Measurements from ENCODE around the gene CCT2. TPM values are rescaled to one million over a fixed set of nuclear protein-coding genes. Genes with fewer than 3 reads are reported as not detected.
"Not testable (repeated sequence)": the region's sequence is repeated elsewhere in the genome, so short reads cannot be mapped to it uniquely, and the experiment has no call there.

The CCT2 gene
- total RNA-seq, 1 donor from 2014 or later, result 77.3 TPM

GRCh38 chr12:69600804-69601203, 15.5 kb downstream of the CCT2 start:
- H3K27me3 ChIP-seq, result no peaks in the 10 kb centered on the region
- no peak overlapping the region for H3K27ac ChIP-seq
- no peak for DNase-seq (ENCODE audit: extremely low spot score in 2 of 2)
- H3K36me3 ChIP-seq, result peaks cover 0 to 60% of the 10 kb centered on the region in 2 donors
- TF ChIP-seq POLR2A (IDR thresholded peaks at IDR 0.05) (no peak), CTCF (IDR thresholded peaks at IDR 0.05) (no peak), POLR2AphosphoS5 (IDR thresholded peaks at IDR 0.05; ENCODE audit: insufficient read depth in 1 of 2, low read depth in 1 of 2) (no peak)
- intact Hi-C loops (cut with DNase I), result no loop called here
- no peaks in the 10 kb centered on the region for H3K4me1 ChIP-seq
- H3K9me3 ChIP-seq, result no peaks in the 10 kb centered on the region
- H3K4me3 ChIP-seq, result no peak overlapping the region

- no peak overlapping the region for H3K27ac ChIP-seq
- intact Hi-C loops (cut with DNase I), result no loop called here
- no peaks in the 10 kb centered on the region for H3K9me3 ChIP-seq
- no peak overlapping the region for H3K4me3 ChIP-seq
- TF ChIP-seq POLR2A (IDR thresholded peaks at IDR 0.05) (no peak), POLR2AphosphoS5 (IDR thresholded peaks at IDR 0.05; ENCODE audit: insufficient read depth in 1 of 2, low read depth in 1 of 2) (no peak), CTCF (IDR thresholded peaks at IDR 0.05) (no peak)
- no peaks in the 10 kb centered on the region for H3K4me1 ChIP-seq
- no peak for DNase-seq (ENCODE audit: extremely low spot score in 2 of 2)
- peaks cover 0 to 54% of the 10 kb centered on the region in 2 donors for H3K36me3 ChIP-seq
- H3K27me3 ChIP-seq, result no peaks in the 10 kb centered on the region
Observed at GRCh38 chr12:69601962-69602685, 16.9 kb downstream of the CCT2 start.

- H3K4me1 ChIP-seq, result no peaks in the 10 kb centered on the region
- H3K27me3 ChIP-seq, result no peaks in the 10 kb centered on the region
- no peaks in the 10 kb centered on the region for H3K9me3 ChIP-seq
- intact Hi-C loops (cut with DNase I), result no loop called here
- no peak overlapping the region for H3K27ac ChIP-seq
- TF ChIP-seq CTCF (IDR thresholded peaks at IDR 0.05), result no peak
- no peak for TF ChIP-seq POLR2A (IDR thresholded peaks at IDR 0.05)
- no peak for TF ChIP-seq POLR2AphosphoS5 (IDR thresholded peaks at IDR 0.05; ENCODE audit: insufficient read depth in 1 of 2, low read depth in 1 of 2)
- DNase-seq (ENCODE audit: extremely low spot score in 2 of 2), result no peak
- H3K36me3 ChIP-seq, result peaks cover 0 to 46% of the 10 kb centered on the region in 2 donors
- H3K4me3 ChIP-seq, result no peak overlapping the region
Observed at GRCh38 chr12:69602954-69603353, 17.7 kb downstream of the CCT2 start.

DNA sequence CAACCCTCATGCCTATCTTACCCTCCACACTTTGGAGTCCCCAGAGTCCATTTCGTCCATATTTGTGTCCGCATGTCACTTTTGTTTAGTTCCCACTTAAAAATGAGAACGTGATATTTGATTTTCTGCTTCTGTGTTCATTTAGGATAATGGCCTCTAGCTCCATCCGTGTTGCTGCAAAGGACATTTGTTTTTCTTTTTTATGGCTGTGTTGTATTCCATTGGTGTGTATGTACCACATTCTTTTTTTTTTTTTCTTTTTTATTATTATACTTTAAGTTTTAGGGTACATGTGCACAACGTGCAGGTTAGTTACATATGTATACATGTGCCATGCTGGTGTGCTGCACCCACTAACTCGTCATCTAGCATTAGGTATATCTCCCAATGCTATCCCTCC, 18.3 kb downstream of the CCT2 start:
- H3K9me3 ChIP-seq; H3K4me1 ChIP-seq; intact Hi-C loops (cut with DNase I); H3K27me3 ChIP-seq; DNase-seq (ENCODE audit: extremely low spot score in 2 of 2); H3K4me3 ChIP-seq; H3K27ac ChIP-seq: not testable (repeated sequence)
- H3K36me3 ChIP-seq, result peaks cover 0 to 41% of the 10 kb centered on the region in 2 donors

DNA sequence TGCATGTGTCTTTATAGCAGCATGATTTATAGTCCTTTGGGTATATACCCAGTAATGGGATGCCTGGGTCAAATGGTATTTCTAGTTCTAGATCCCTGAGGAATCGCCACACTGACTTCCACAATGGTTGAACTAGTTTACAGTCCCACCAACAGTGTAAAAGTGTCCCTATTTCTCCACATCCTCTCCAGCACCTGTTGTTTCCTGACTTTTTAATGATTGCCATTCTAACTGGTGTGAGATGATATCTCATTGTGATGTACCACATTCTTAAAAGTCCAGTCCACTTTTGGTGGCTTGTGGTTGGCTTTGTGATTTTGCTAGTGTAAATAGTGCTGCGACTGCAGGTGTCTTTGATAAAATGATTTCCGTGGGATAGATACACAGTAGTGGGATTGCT, 19.0 kb downstream of the CCT2 start:
- H3K9me3 ChIP-seq; H3K4me3 ChIP-seq; H3K4me1 ChIP-seq; H3K27me3 ChIP-seq; DNase-seq (ENCODE audit: extremely low spot score in 2 of 2); H3K27ac ChIP-seq; intact Hi-C loops (cut with DNase I): not testable (repeated sequence)
- H3K36me3 ChIP-seq, result peaks cover 0 to 34% of the 10 kb centered on the region in 2 donors

- Histone ChIP-seq H3K4me3 (no peak overlapping the region), H3K4me1 (no peaks in the 10 kb centered on the region)
- intact Hi-C loops (cut with DNase I), result no loop called here
Observed at GRCh38 chr12:69608114-69608513, 22.9 kb downstream of the CCT2 start.

More at GRCh38 chr12:69608114-69608513, 22.9 kb downstream of the CCT2 start:
- Histone ChIP-seq H3K27me3 (no peaks in the 10 kb centered on the region), H3K9me3 (no peaks in the 10 kb centered on the region), H3K27ac (no peak overlapping the region), H3K36me3 (peaks cover 0 to 3% of the 10 kb centered on the region in 2 donors)
- no peak for DNase-seq (ENCODE audit: extremely low spot score in 2 of 2)
- TF ChIP-seq CTCF (IDR thresholded peaks at IDR 0.05) (no peak), POLR2A (IDR thresholded peaks at IDR 0.05) (no peak), POLR2AphosphoS5 (IDR thresholded peaks at IDR 0.05; ENCODE audit: insufficient read depth in 1 of 2, low read depth in 1 of 2) (no peak)
